Endothelial cell of coronary artery (primary cell): Measurements from ENCODE around the gene ZNF343. TPM values are rescaled to one million over a fixed set of nuclear protein-coding genes. Genes with fewer than 3 reads are reported as not detected.

Source experiments
- total RNA-seq: library from RNA; depleted of rRNA; stranded (reverse); fragments of >200 nt; gene quantifications from 2 replicates; pipeline ENCODE4 v1.2.3, GENCODE V29; 2014

ZNF343 gene
- total RNA-seq = 10.3 and 13.5 TPM in 2 replicates

DNA sequence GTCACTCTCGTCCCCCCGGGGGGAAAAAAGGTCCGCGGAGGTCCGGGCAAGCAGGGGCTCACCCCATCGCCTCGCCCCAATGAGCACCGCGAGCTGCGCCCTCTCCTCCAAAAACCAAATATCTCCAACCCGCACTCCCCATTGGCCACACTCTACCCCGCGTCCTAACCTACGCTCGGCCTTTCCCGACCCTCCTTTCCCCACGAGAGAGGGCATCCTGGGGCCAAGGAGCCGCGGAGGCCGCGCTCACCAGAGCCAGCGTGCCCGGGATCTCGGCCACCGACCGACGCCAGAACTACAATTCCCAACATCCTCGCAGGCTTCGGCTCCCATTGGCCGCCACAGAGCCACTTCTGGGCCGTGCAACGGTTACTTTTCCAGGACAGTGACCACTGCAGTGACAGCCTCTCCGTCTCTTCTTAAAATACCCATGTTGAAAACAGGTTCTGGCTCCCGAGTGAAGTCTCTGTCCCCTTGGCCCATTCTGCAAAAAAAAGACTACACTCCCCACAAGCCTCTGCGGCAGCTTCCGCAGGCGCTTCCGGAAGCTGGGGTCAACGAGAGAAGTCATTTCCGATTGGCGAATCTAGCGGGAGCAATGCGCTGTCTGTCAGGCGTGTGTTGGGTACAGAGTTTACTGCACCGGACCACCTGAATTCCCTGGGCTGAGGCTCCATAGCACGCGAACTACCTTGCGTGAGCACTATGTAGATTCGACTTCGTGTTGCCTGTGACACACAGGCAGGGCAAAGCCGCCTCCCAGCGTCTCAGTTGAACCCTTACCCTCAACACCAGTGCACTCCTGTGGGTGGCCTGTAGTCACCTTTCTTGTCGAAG lies at the start of gene ZNF343:
Gene ZNF343, minus strand, starts transcription at position 285 of the 837 bp plus-strand sequence. CDS start 15,020 bp downstream, outside the sequence.

DNA sequence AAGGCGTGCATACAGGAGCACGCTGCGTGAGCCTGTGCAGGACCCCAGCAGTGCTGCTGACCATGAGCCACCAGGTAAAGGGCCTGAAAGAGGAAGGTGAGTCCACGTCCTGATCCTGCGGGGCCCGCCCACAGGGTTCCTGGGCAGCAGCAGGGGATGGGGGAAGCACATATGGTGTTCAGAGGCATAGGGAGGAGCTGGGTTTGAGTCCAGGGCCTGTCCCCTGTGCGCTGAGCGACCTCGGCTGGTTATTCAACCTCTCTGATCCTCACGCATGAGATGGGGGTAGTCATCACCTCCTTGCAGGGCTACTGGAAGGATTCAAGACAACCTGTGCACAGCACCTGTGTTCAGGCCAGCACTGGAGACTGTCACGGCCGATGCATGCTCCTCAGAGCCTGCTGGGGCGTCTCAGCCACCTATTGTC lies 27.9 kb upstream of the ZNF343 start, which contains the start of gene TMC2:
Gene TMC2, plus strand, starts transcription at position 14 of the 427 bp plus-strand sequence. Its CDS starts 49 bp downstream, at position 63.

DNA sequence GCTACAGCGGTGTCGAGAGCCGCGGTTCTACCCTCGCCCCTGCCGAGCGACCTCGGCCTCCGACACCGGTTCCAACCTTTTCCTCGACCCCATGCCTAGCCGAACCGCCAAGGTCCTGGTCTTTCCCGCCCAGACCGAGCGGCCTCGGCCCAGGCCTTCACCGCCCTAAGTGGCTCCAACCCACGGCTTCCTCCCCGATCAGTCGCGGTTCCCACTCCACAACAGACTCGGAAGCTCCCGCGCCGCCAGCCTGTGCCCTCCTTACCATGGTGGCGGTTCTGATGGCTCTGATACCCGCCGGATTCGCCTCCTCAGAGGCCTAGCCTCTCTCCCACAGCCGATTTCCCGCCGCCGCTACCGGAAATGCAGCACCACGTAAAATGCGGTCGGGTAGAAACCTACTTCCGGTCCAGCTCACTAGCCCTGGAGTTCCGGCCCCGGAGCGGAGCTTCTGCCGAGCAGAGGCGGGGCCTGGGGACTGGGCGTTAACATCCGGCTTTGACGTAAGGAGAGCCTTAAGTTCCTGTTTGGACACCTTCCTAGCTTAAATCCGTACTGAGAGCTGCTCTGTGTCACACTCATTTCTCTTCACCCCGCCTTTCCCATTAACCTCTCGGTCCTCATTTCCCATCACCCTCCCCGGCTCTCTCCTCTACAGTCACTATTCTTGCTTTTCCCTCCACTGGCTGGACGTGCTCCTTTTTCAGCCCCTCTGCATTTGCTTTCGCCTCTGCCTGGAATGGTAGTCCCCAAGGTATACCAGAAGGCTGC lies 38.1 kb downstream of the ZNF343 start, which contains the start of gene SNRPB:
Gene SNRPB, minus strand, starts transcription at position 367 of the 771 bp plus-strand sequence. Its CDS starts 99 bp downstream, at position 268.

Other genes with a start within 250 kb of the ZNF343 start
- gene TGM3, start 212.9 kb downstream of the ZNF343 start, total RNA-seq = not detected in 2 replicates
- gene TGM6, start 128.0 kb downstream of the ZNF343 start, total RNA-seq = not detected in 2 replicates
- gene SNRPB, start 38.1 kb downstream of the ZNF343 start, total RNA-seq = 176 and 225 TPM in 2 replicates
- gene TMC2, start 27.7 kb upstream of the ZNF343 start, total RNA-seq = not detected in 2 replicates
- gene NOP56, start 143.7 kb upstream of the ZNF343 start, total RNA-seq = 243 TPM in 2 replicates
- 108 and 134 TPM in 2 replicates for gene IDH3B, start 155.3 kb upstream of the ZNF343 start, total RNA-seq
- gene EBF4, start 183.9 kb upstream of the ZNF343 start, total RNA-seq = 0.99 and 2.9 TPM in 2 replicates